ENCODE measurements around the gene EMILIN1. TPM values are rescaled to one million over a fixed set of nuclear protein-coding genes. Genes with fewer than 3 reads are reported as not detected.

Gene EMILIN1
- total and polyA plus RNA-seq, 2 donors (not counting 1 experiment from before 2014, with no cell fraction given): 0.24 to 0.52 TPM

DNA sequence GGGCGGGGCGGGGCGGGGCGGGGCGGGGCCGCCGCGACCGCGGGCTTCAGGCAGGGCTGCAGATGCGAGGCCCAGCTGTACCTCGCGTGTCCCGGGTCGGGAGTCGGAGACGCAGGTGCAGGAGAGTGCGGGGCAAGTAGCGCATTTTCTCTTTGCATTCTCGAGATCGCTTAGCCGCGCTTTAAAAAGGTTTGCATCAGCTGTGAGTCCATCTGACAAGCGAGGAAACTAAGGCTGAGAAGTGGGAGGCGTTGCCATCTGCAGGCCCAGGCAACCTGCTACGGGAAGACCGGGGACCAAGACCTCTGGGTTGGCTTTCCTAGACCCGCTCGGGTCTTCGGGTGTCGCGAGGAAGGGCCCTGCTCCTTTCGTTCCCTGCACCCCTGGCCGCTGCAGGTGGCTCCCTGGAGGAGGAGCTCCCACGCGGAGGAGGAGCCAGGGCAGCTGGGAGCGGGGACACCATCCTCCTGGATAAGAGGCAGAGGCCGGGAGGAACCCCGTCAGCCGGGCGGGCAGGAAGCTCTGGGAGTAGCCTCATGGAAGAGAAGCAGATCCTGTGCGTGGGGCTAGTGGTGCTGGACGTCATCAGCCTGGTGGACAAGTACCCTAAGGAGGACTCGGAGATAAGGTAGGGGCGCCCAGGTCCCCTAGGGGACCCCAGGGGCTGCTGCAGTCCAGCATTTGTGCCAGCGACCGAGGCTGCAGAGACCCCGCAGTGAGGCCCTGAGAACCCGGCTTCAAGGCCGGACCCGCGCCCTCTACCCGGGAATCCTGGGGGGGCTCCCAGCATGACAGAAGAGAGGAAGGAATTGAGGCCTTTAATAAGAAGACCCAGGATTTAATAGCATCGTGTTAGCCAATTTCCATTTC is 8.5 kb downstream of the EMILIN1 start, which contains the start of gene KHK:
Gene KHK, plus strand, starts transcription at position 49 of the 870 bp plus-strand sequence. Its CDS starts 488 bp downstream, at position 537.
- no peaks in the 10 kb centered on the region for H3K9me3 Mint-ChIP-seq (ENCODE audit: insufficient read depth)
- no peak for DNase-seq
- H3K4me3 ChIP-seq (ENCODE audit: control extremely low read depth in 1 of 5, extremely low read depth in 1 of 5, insufficient read depth in 1 of 5, low read depth in 2 of 5, low read length in 4 of 5): peak within 1 kb of the TSS; percentile 36 to 91 (median 66)
- 16% methylated on average over 53 of the region's 54 CpGs for WGBS (ENCODE audit: insufficient coverage)
- peak within 1 kb of the TSS; percentile 86 for H3K9ac ChIP-seq (ENCODE audit: low read length)
- no peaks in the 10 kb centered on the region for H3K27me3 ChIP-seq (replicated peaks in 1 of 4; ENCODE audit: control extremely low read depth in 1 of 4, control insufficient read depth in 3 of 4, insufficient read depth in 4 of 4, low read length in 3 of 4)
- H4K20me1 ChIP-seq (ENCODE audit: control insufficient read depth, insufficient read depth, low read length, poor library complexity, severe bottlenecking): no peaks in the 10 kb centered on the region
- no peaks in the 10 kb centered on the region for H3K9me3 ChIP-seq (ENCODE audit: control extremely low read depth in 1 of 3, control insufficient read depth in 2 of 3, insufficient read depth in 1 of 3, low read length in 2 of 3)
- no peak for ATAC-seq (ENCODE audit: low read depth)
- H3K4me1 Mint-ChIP-seq: peaks cover 18% of the 10 kb centered on the region
- POLR2A ChIA-PET: interaction anchor here (0.7 to 1.3 kb wide), 4 partner anchors 16 to 125 kb away, joined by 3 to 5 read pairs (median 5); partner anchors contain the start of genes ATRAID, OST4 and SLC5A6
- peak within 1 kb of the TSS; percentile 91 for H3K4me3 Mint-ChIP-seq
- peaks cover 4% of the 10 kb centered on the region for H3K79me2 ChIP-seq (ENCODE audit: control insufficient read depth, insufficient read depth, low read length)
- H3K36me3 ChIP-seq (replicated peaks in 1 of 2; ENCODE audit: control extremely low read depth in 1 of 2, control insufficient read depth in 1 of 2, extremely low read depth in 1 of 2, insufficient read depth in 2 of 2, low read length in 1 of 2): no peaks in the 10 kb centered on the region
- CTCF ChIA-PET: interaction anchor here (0.6 to 3.4 kb wide), 11 partner anchors 10 to 217 kb away, joined by 3 to 14 read pairs (median 5); partner anchors contain the start of gene OST4
- peak within 1 kb of the TSS; percentile 97 for H3K4me2 ChIP-seq (replicated peaks; ENCODE audit: low read depth, low read length, poor library complexity, severe bottlenecking)
- no peaks in the 10 kb centered on the region for H3K27me3 Mint-ChIP-seq
- H3K27ac Mint-ChIP-seq: peak within 1 kb of the TSS; percentile 90
- intact Hi-C loops (cut with micrococcal nuclease): loop anchor here (1.0 to 10.0 kb wide), 12 partner anchors 9 to 1788 kb away; partner anchors contain the start of genes ABHD1, AGBL5, ASXL2 and CAD
- peaks cover 13 to 23% of the 10 kb centered on the region in 2 donors for H3K4me1 ChIP-seq (ENCODE audit: control insufficient read depth in 2 of 2, insufficient read depth in 2 of 2, low read length in 2 of 2)
- no peak for TF ChIP-seq EZH2 (IDR thresholded peaks at IDR 0.05; ENCODE audit: borderline replicate concordance, insufficient read depth, low read depth, low read length, poor library complexity, severe bottlenecking)
- TF ChIP-seq CTCF (IDR thresholded peaks at IDR 0.05): peak; percentile 66
- peak within 1 kb of the TSS; percentile 68 to 81 for H3K27ac ChIP-seq (ENCODE audit: low read length in 2 of 2)
- H2AFZ ChIP-seq (ENCODE audit: insufficient read depth, low read depth, low read length, poor library complexity, severe bottlenecking): peak within 1 kb of the TSS; percentile 97
